GM12864 (cell line): Measurements from ENCODE around the gene LSG1.

Experiments
- DNase-seq: peaks from one replicate; pipeline ENCODE4 v3.0.0-alpha.2; 2011; ENCODE audit warnings: low read depth
- H3K4me3 ChIP-seq: 2 replicates; pipeline ENCODE4 v1.5.1; 2011; ENCODE audit warnings: mild to moderate bottlenecking, low read depth, low read length, control low read depth
- TF ChIP-seq, protein P1 (sequence below): IDR thresholded peaks from 2 replicates; pipeline ENCODE4 v1.5.1; 2011; ENCODE audit warnings: low read depth, mild to moderate bottlenecking, moderate library complexity, low read length, control low read depth, inconsistent platforms; ENCODE audit errors: missing control alignments

LSG1 gene

DNA sequence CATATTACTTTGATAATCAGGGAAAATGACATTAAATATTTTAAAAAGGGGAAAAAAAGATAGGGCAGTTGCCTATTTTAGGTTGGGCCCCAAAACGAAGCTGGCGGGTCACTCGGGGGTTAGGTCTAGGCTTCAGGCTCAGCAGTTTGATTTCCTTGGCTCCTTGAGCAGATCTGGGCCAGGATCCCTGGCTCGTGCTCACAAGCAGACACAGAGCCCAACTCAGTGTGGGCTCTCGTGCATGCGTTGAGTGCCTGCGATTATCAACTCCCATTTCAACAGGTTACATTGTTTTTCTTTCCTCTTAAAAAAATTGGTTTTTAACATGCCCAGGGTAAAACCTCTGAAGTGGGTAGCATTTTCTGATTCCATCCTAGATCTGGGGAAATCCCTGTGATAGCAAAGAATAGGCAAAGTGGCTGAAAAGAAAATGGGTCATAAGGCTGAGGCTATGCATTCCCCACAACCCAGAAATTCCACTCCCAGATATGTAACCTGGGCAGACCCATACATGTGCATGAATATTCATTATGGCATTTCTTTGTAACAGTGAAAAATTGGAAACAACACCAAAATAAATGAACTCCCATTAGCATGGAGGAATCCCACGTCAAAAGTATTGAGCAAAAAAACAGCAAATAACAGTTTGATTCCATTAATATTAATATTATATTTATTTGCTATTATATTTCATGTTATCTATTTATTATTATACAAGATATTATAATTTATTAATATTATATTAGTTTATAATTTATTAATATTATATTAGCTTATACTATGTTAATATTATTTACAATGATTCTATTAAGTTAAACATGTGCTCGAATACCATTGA is 41.5 kb upstream of the LSG1 start:
- TF ChIP-seq, protein P1, sequence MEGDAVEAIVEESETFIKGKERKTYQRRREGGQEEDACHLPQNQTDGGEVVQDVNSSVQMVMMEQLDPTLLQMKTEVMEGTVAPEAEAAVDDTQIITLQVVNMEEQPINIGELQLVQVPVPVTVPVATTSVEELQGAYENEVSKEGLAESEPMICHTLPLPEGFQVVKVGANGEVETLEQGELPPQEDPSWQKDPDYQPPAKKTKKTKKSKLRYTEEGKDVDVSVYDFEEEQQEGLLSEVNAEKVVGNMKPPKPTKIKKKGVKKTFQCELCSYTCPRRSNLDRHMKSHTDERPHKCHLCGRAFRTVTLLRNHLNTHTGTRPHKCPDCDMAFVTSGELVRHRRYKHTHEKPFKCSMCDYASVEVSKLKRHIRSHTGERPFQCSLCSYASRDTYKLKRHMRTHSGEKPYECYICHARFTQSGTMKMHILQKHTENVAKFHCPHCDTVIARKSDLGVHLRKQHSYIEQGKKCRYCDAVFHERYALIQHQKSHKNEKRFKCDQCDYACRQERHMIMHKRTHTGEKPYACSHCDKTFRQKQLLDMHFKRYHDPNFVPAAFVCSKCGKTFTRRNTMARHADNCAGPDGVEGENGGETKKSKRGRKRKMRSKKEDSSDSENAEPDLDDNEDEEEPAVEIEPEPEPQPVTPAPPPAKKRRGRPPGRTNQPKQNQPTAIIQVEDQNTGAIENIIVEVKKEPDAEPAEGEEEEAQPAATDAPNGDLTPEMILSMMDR: no peak
- H3K4me3 ChIP-seq: no peak overlapping the region
- DNase-seq: no peak

DNA sequence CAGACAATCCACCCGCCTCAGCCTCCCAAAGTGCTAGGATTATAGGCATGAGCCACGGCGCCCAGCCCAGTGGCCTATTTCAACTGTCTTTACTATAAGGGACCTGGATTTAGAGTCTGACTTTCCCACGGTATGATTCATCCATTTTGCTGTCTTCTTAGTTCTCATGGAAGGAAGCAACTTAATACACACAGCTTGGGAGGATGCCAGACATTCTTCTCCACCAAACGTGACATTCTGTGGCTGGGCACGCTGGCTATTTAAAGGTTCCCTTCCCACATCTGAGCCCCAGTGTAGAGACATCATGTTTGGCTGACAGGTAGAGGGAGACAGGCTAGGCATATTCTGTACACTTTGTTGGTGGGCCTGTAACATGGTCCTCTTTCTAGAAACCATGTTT is 39.9 kb upstream of the LSG1 start:
- TF ChIP-seq, protein P1: no peak
- H3K4me3 ChIP-seq: no peak overlapping the region
- no peak for DNase-seq

DNA sequence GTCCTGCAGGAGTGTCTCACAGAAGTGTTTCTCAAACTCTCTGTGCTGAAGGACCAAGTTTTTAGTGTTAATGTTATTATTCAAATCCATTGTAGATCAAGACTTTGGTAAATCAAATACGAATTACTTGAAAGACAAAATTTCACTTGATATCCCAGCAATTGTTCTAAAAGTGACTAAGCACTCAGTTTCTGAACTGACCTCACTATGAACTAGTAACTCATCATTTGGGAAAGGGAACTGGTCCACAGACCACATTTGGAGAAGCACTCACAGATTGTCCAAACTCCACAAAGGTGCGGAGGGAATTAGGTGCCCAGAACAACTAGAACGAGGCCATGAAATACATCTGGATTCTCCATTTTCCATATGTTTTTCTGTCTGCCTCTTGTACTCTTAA is 39.3 kb upstream of the LSG1 start:
- H3K4me3 ChIP-seq: no peak overlapping the region
- TF ChIP-seq, protein P1: no peak
- DNase-seq: no peak

DNA sequence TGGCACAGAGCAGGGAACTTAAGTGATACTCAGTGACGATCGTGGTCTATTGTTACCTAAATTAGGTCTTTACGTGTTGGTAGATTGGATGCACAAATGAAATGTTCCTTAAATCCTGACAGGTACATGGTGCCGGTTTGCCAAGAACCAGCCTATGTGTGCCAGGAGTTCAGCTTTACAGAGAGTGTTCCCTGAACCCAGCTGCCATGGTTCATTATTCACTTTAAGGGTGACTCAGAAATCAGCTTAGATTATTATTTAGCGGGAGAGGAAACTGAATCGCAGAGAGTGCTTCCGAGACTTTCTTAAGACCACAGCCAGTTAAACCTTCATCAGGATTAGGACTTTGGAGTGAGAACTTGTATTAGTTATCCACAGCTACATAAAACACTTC is 35.2 kb upstream of the LSG1 start:
- TF ChIP-seq, protein P1: no peak
- H3K4me3 ChIP-seq: no peak overlapping the region
- no peak for DNase-seq

DNA sequence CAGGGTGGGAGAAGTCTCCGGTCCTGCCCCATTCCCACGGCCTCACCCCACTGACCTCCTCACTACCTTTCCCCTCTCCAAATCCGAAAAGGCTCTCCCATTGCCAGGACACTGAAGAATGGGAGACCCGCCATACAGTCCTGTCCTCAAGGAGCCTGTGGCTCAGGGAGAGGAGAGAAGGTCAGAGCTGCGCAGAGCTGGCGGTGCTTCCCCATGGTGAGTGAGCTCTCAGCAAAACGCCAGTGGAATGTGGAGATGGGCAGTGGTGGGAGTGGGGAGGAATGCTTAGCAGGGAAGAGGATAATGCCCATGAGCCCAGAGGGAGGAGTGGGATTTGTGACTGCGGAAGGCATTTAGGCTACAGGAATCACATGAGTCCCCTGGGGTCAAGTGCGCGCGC is 33.8 kb upstream of the LSG1 start:
- TF ChIP-seq, protein P1: no peak
- H3K4me3 ChIP-seq: no peak overlapping the region
- no peak for DNase-seq

DNA sequence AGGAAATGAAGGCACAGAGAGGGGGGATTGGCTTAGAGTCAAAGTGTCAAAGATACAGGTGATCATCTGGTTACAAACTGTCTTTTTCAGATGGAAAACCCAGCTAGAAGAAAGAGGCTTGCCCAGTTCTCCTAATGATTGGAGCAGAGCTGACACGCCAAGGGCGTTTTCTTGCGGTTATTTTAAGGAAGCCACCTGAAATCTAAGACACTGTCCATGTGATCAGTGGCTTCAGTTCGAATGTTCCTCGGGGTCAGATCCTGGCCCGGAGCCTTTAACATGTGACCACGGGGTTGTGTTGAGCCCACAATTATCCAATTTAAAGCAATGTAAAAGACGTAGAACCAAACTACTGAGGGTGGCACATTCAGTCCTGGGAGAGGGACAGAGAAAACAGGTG is 33.2 kb upstream of the LSG1 start:
- DNase-seq: no peak
- TF ChIP-seq, protein P1: no peak
- no peak overlapping the region for H3K4me3 ChIP-seq

DNA sequence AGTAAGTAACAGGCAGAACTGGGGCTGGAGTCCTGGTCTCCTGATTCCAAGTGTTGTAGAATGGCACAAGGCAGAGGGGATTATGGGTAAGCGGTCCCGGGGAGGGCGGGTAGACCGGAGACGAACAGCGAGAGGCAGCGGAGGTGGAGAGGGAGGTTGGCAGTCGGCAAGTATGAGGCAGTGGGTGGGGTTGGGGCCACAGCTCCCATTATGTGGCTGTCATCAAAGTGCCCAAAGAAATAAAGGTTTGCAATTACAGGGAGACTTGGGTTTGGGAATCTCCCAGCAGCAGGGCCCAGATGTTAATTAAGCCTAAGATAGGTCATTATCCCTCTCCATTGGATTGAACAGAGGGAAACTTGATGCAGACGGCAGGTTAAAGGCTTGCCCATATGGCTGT is 30.6 kb upstream of the LSG1 start:
- DNase-seq: no peak
- TF ChIP-seq, protein P1: no peak
- H3K4me3 ChIP-seq: no peak overlapping the region
